Stomach (tissue), 4 donors: ENCODE data around the gene LRMDA.

Source experiments
- EP300 ChIP-seq: sonication (generic); formaldehyde crosslinking; IDR thresholded peaks from one replicate; pipeline ENCODE4 v1.6.1; 2017; ENCODE audit warnings: antibody characterized with exemption
- TF ChIP-seq, protein P1 (sequence below), 7 experiments: fragments of 450-650 bp in 4 of 7; fragments of 200-600 bp in 3 of 7; sonication (generic) in 3 of 7; IDR thresholded peaks; one replicate each; pipeline ENCODE4 v1.5.1; 2016 to 2019; ENCODE audit warnings: antibody characterized with exemption in 7 of 7, control low read depth in 2 of 7, mild to moderate bottlenecking in 1 of 7

DNA sequence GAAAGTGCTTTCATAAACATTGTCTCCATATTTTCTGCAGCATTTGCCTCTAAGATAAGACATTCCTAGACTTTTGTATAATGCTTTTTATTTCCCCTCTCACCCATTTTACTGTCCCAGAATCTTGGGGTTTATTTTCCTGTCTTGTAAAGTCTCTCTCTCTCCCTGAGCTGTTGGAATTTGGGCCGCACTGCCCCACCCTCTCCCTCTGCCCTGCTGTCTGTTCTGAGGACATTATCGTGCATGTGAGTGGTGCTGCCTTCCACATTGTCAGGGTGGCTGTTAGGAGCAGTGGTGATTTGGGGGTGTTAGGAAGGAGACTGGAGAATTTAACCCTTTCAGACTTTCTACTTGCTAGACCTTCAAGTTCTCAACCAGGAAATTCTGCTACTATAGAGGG lies 16.7 kb downstream of the LRMDA start:
- TF ChIP-seq, protein P1, sequence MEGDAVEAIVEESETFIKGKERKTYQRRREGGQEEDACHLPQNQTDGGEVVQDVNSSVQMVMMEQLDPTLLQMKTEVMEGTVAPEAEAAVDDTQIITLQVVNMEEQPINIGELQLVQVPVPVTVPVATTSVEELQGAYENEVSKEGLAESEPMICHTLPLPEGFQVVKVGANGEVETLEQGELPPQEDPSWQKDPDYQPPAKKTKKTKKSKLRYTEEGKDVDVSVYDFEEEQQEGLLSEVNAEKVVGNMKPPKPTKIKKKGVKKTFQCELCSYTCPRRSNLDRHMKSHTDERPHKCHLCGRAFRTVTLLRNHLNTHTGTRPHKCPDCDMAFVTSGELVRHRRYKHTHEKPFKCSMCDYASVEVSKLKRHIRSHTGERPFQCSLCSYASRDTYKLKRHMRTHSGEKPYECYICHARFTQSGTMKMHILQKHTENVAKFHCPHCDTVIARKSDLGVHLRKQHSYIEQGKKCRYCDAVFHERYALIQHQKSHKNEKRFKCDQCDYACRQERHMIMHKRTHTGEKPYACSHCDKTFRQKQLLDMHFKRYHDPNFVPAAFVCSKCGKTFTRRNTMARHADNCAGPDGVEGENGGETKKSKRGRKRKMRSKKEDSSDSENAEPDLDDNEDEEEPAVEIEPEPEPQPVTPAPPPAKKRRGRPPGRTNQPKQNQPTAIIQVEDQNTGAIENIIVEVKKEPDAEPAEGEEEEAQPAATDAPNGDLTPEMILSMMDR (IDR thresholded peaks at IDR 0.05), result no peak
- no peak for TF ChIP-seq EP300
